Trophoblast cell (in vitro differentiated cells and primary cell): ENCODE results near the gene NAIF1.

Experiments
- DNase-seq, 2 donors: peaks; one replicate each; pipeline ENCODE4 v3.0.0-alpha.2; 2016
- H2AFZ ChIP-seq: 2 replicates; pipeline ENCODE4 v1.6.1; 2013; ENCODE audit warnings: low read length, moderate library complexity, mild to moderate bottlenecking; ENCODE audit not compliant: insufficient read depth, poor library complexity
- H2AK5ac ChIP-seq: 2 replicates; pipeline ENCODE4 v1.6.1; 2013; ENCODE audit warnings: mild to moderate bottlenecking, low read length
- H2BK120ac ChIP-seq: 2 replicates; pipeline ENCODE4 v1.6.1; 2013; ENCODE audit warnings: low read length, mild to moderate bottlenecking, moderate library complexity; ENCODE audit not compliant: insufficient read depth, poor library complexity
- H2BK12ac ChIP-seq: 2 replicates; pipeline ENCODE4 v1.6.1; 2013; ENCODE audit warnings: mild to moderate bottlenecking, low read length, moderate library complexity
- H2BK5ac ChIP-seq: 2 replicates; pipeline ENCODE4 v1.6.1; 2013; ENCODE audit warnings: low read length, low read depth, moderate library complexity, mild to moderate bottlenecking; ENCODE audit not compliant: poor library complexity
- H3K14ac ChIP-seq: 2 replicates; pipeline ENCODE4 v1.6.1; 2013; ENCODE audit warnings: mild to moderate bottlenecking, low read length
- H3K18ac ChIP-seq: 2 replicates; pipeline ENCODE4 v1.6.1; 2013; ENCODE audit warnings: mild to moderate bottlenecking, low read length
- H3K23ac ChIP-seq: 2 replicates; pipeline ENCODE4 v1.6.1; 2013; ENCODE audit warnings: low read length
- H3K27ac ChIP-seq: 2 replicates; pipeline ENCODE4 v1.5.1; 2013; ENCODE audit warnings: low read depth, mild to moderate bottlenecking, inconsistent platforms, low read length, moderate library complexity
- H3K27me3 ChIP-seq: 2 replicates; pipeline ENCODE4 v1.6.1; 2013; ENCODE audit warnings: inconsistent platforms, mild to moderate bottlenecking, low read length, moderate library complexity; ENCODE audit not compliant: insufficient read depth
- H3K36me3 ChIP-seq, 2 experiments: 1 replicate in 1 of 2; 2 replicates in 1 of 2; pipeline ENCODE4 v1.6.1; 2013; ENCODE audit warnings: low read length in 2 of 2, mild to moderate bottlenecking in 2 of 2, moderate library complexity in 1 of 2; ENCODE audit not compliant: insufficient read depth in 2 of 2, control insufficient read depth in 1 of 2
- H3K4ac ChIP-seq: 2 replicates; pipeline ENCODE4 v1.6.1; 2013; ENCODE audit warnings: low read depth, mild to moderate bottlenecking, low read length, moderate library complexity
- H3K4me1 ChIP-seq, 2 experiments: 1 replicate in 1 of 2; 2 replicates in 1 of 2; pipeline ENCODE4 v1.6.1; 2013; ENCODE audit warnings: low read length in 2 of 2, mild to moderate bottlenecking in 2 of 2, moderate library complexity in 1 of 2; ENCODE audit not compliant: insufficient read depth in 2 of 2, control insufficient read depth in 1 of 2
- H3K4me2 ChIP-seq: 2 replicates; pipeline ENCODE4 v1.6.1; 2013; ENCODE audit warnings: inconsistent platforms, mild to moderate bottlenecking, low read length, moderate library complexity
- H3K4me3 ChIP-seq: 2 replicates; pipeline ENCODE4 v1.5.1; 2013; ENCODE audit warnings: mild to moderate bottlenecking, low read depth, low read length, inconsistent platforms
- H3K79me1 ChIP-seq: one replicate; pipeline ENCODE4 v1.6.1; 2013; ENCODE audit warnings: low read length
- H3K79me2 ChIP-seq: 2 replicates; pipeline ENCODE4 v1.6.1; 2013; ENCODE audit warnings: low read length, mild to moderate bottlenecking; ENCODE audit not compliant: control insufficient read depth, insufficient read depth, poor library complexity
- H3K9ac ChIP-seq: 2 replicates; pipeline ENCODE4 v1.6.1; 2013; ENCODE audit warnings: mild to moderate bottlenecking, low read length
- H3K9me3 ChIP-seq: 2 replicates; pipeline ENCODE4 v1.6.1; 2013; ENCODE audit warnings: low read depth, mild to moderate bottlenecking, control low read depth, inconsistent platforms, low read length; ENCODE audit not compliant: insufficient read depth
- H4K12ac ChIP-seq: 2 replicates; pipeline ENCODE4 v1.6.1; 2013; ENCODE audit warnings: low read depth, mild to moderate bottlenecking, low read length, moderate library complexity
- H4K8ac ChIP-seq: 2 replicates; pipeline ENCODE4 v1.6.1; 2013; ENCODE audit warnings: low read depth, mild to moderate bottlenecking, low read length, moderate library complexity
- H4K91ac ChIP-seq: one replicate; pipeline ENCODE4 v1.6.1; 2013; ENCODE audit warnings: low read depth, mild to moderate bottlenecking, low read length, moderate library complexity
- WGBS: extraction: QIAGEN DNeasy Blood & Tissue Kit; methylation state at CpG from one replicate; pipeline ENCODE4 v1.1.7; 2013; ENCODE audit warnings: missing lambda C conversion rate; ENCODE audit not compliant: insufficient read length, insufficient coverage; ENCODE audit errors: extremely low coverage; 5-methylcytosine and 5-hydroxymethylcytosine counted together

Gene NAIF1

GRCh38 chr9:128099932-128100491, 32.9 kb upstream of the NAIF1 start:
- H3K23ac ChIP-seq, result no peak overlapping the region
- WGBS, result no CpG with 5 or more reads among the region's 16 CpGs
- peak overlapping the region; percentile 11 for H2BK120ac ChIP-seq

GRCh38 chr9:128099231-128099931, 32.3 kb upstream of the NAIF1 start:
- Histone ChIP-seq H3K23ac (no peak overlapping the region), H3K14ac (peak overlapping the region; percentile 91), H3K27ac (peak overlapping the region; percentile 99), H2AFZ (no peak overlapping the region), H3K27me3 (no peaks in the 10 kb centered on the region), H2BK12ac (peak overlapping the region; percentile 82), H2BK5ac (peak overlapping the region; percentile 86), H3K4me3 (peak overlapping the region; percentile 63), H3K4ac (peak overlapping the region; percentile 44), H2BK120ac (peak overlapping the region; percentile 89), H3K18ac (peak overlapping the region; percentile 86), H3K9ac (peak overlapping the region; percentile 75), H3K4me1 (peaks cover 34 to 37% of the 10 kb centered on the region in 2 experiments), H3K36me3 (peaks cover 33% of the 10 kb centered on the region in 2 experiments), H4K91ac (peak overlapping the region; percentile 92), H4K8ac (peak overlapping the region; percentile 40), H3K9me3 (no peaks in the 10 kb centered on the region), H3K4me2 (peak overlapping the region; percentile 80), H2AK5ac (peak overlapping the region; percentile 55), H3K79me2 (peaks cover 12% of the 10 kb centered on the region), H4K12ac (peak overlapping the region; percentile 12), H3K79me1 (peaks cover 23% of the 10 kb centered on the region)
- peak; percentile 78 for DNase-seq
- WGBS, result no CpG with 5 or more reads among the region's 16 CpGs

More at GRCh38 chr9:128099932-128100491, 32.9 kb upstream of the NAIF1 start:
- Histone ChIP-seq H4K12ac (no peak overlapping the region), H3K27me3 (no peaks in the 10 kb centered on the region), H3K9ac (peak overlapping the region; percentile 26), H3K27ac (peak overlapping the region; percentile 99), H2AK5ac (peak overlapping the region; percentile 74), H4K91ac (peak overlapping the region; percentile 42), H2AFZ (no peak overlapping the region), H3K18ac (peak overlapping the region; percentile 49), H3K9me3 (no peaks in the 10 kb centered on the region), H3K4ac (peak overlapping the region; percentile 54), H3K79me2 (peaks cover 12% of the 10 kb centered on the region), H4K8ac (no peak overlapping the region), H3K4me3 (no peak overlapping the region), H3K36me3 (peaks cover 33 to 34% of the 10 kb centered on the region in 2 experiments), H3K14ac (peak overlapping the region; percentile 71), H3K79me1 (peaks cover 23% of the 10 kb centered on the region), H2BK5ac (no peak overlapping the region), H3K4me2 (peak overlapping the region; percentile 80), H3K4me1 (peaks cover 34 to 37% of the 10 kb centered on the region in 2 experiments), H2BK12ac (peak overlapping the region; percentile 44)
- no peak for DNase-seq

GRCh38 chr9:128098297-128099230, 31.4 kb upstream of the NAIF1 start:
- H3K23ac ChIP-seq, result no peak overlapping the region
- H4K8ac ChIP-seq, result peak overlapping the region; percentile 72
- peak overlapping the region; percentile 91 for H2AK5ac ChIP-seq
- H3K27ac ChIP-seq, result peak overlapping the region; percentile 99
- no peaks in the 10 kb centered on the region for H3K27me3 ChIP-seq
- H2AFZ ChIP-seq, result peak overlapping the region; percentile 61
- peak overlapping the region; percentile 94 for H2BK120ac ChIP-seq
- peak overlapping the region; percentile 91 for H3K14ac ChIP-seq
- peak overlapping the region; percentile 82 for H2BK12ac ChIP-seq
- H3K79me2 ChIP-seq, result peaks cover 12% of the 10 kb centered on the region
- peak overlapping the region; percentile 88 for H3K18ac ChIP-seq
- peak; percentile 98 to 99 for DNase-seq
- H3K36me3 ChIP-seq, result peaks cover 25 to 26% of the 10 kb centered on the region in 2 experiments
- peak overlapping the region; percentile 47 for H3K4ac ChIP-seq
- H3K9me3 ChIP-seq, result no peaks in the 10 kb centered on the region
- peak overlapping the region; percentile 86 for H2BK5ac ChIP-seq
- peak overlapping the region; percentile 95 for H4K91ac ChIP-seq
- peak overlapping the region; percentile 80 for H3K4me2 ChIP-seq
- peak overlapping the region; percentile 79 for H4K12ac ChIP-seq
- peak overlapping the region; percentile 75 for H3K9ac ChIP-seq
- H3K4me3 ChIP-seq, result peak overlapping the region; percentile 69
- peaks cover 23% of the 10 kb centered on the region for H3K79me1 ChIP-seq
- peaks cover 34 to 37% of the 10 kb centered on the region in 2 experiments for H3K4me1 ChIP-seq
- no CpG with 5 or more reads among the region's 32 CpGs for WGBS
